ENCODE results near the gene FRAT2.

The FRAT2 gene

DNA sequence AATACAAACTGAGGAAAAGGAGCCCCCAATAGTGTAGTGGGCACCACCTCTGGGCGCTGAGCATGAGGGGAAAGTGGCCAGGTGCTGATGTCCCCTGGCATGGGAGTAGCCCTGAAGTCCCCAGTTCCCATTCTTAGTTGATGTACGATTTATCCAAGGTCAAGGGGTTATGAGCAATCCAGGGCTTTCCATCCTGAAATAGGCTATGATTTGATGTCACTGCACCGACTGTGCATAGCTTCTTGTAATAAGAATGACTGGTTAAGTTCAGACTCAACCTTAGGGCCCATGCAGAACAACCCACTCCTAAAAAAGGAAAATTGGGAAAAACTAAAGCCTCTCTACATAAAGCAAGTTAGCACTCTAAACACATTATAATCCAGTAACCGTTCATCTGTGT is 11.0 kb downstream of the FRAT2 start:
- DNase-seq = no peak

DNA sequence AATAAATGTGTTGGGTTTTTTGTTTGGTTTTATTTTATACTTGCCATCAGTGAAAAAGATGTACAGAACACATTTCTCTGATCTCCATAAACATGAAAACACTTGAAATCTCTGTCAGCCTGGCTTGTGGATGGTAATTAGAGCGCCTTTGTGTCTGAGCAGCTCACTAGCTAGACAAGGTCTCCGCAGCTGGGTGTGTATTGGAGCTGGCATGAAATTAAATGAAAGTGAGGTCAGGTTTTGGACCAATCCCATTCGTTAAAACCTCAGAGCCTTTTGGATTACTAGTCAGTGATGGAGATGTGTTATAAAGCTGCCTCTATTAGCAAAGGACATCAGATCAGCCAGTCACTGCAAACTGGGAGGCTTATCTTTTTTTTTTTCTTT is 12.7 kb downstream of the FRAT2 start:
- DNase-seq = peak; percentile 33

DNA sequence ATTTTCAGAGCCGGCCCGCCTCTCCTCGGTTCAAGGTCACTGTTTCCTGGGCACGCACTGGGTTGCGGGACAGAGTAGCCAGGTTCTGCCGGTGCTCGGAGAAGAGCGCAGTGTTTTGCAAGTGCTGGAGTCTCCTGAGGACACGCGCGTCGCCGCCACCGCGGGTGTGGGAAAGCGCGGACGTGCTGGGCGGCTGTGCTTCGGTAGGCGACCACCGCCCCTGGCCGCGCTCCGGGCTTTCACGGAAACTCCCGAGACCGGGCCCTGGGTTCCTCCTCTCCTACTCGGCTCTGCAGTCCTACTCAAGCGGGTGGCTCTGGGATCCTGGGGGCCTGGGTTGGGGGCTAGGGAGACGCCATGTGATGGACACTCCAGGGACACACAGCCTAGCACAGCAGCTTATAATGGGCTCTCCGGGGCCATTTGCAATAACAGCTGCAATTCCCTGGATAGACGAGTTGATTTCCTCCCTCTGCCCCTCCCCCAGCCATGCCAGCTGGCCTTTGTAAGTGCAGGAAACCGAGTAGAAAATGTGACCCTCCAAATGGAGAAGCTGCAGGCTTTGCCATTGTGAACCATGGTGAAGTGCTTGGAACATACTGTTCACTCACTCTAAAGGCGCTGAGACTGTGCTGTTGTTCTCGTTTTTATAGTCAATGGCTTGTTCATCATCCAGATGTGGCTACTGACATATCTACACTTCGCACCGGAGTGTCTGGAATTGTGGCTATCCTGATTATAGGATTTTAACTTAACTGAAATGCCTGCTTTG is 13.3 kb downstream of the FRAT2 start:
- peak; percentile 75 for DNase-seq

DNA sequence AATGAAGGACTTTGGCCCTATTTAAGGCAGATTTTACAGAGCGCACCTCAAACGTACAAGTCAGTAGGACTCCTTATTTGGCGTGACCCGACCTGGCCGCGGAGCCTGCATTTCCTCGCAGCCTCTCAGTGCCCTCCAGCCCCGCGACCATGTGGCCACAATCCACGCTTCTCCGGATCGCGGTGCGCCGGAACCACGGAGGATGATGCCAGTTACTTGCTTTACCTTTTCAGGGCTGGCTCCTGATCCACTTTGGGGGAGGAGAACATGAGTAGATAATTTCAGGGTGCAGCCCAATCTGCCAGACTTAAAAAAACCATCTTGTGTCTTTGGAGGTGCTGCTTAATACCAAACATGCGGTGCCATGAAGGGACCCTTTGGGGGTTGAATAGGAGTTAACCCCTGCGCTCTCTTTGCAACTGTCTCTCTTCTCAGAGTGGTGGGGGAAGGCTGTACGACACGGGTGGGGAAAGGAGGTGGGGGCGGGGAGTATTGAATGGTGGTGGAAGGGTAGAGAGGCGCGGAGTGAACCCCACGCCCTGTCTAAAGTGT is 14.0 kb downstream of the FRAT2 start:
- peak; percentile 34 for DNase-seq

DNA sequence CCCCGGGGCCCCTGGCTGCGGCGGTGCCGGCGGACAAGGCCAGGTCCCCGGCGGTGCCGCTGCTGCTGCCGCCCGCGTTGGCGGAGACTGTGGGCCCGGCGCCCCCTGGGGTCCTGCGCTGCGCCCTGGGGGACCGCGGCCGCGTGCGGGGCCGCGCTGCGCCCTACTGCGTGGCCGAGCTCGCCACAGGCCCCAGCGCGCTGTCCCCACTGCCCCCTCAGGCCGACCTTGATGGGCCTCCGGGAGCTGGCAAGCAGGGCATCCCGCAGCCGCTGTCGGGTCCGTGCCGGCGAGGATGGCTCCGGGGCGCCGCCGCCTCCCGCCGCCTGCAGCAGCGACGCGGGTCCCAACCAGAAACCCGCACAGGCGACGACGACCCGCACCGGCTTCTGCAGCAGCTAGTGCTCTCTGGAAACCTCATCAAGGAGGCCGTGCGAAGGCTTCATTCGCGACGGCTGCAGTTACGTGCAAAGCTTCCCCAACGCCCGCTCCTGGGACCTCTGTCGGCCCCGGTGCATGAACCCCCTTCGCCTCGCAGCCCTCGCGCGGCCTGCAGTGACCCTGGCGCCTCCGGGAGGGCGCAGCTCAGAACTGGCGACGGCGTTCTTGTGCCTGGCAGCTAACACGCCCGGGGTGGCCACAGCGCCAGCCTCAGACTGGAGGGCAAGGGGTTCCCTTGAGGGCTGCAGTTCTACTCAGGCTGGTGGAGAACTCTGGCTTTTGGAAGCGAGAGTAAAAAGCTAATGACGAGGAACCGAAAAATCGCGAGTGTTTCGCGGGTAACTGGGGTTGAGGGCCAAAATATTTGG is 14.7 kb downstream of the FRAT2 start:
- peak; percentile 64 for DNase-seq

DNA sequence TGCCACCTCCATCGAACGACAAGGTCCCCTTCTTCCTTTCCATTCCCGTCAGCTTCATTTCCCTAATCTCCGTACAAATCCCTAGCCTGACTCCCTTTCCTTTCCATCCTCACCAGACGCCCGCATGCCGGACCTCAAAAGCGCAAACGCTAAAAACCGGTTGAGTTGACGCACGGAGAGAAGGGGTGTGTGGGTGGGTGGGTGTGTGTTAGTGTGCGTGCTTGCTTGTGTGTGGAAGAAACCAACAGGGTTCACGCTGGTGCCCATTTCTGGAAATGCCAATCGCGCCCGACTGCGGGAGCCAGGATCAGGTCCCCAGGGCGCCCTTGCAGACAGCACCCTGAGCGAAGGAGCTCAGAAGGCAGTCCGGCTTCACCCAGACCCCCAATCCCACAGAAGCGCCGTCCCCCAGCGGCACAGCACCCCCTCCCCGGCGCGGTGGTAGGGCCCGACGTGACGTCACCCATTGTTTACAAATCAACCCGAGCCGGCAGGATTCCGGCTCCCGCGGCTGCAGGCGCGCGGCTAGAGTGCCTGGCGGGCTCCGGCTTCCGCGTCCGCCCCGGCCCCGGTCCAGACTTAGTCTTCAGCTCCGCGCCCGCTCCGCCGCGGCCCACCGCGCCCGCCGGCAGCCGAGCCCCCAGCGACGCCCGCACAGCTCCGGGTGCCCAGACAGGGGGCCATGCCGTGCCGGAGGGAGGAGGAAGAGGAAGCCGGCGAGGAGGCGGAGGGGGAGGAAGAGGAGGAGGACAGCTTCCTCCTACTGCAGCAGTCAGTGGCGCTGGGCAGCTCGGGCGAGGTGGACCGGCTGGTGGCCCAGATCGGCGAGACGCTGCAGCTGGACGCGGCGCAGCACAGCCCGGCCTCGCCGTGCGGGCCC is 15.5 kb downstream of the FRAT2 start, which contains the start of gene FRAT1:
TSS of gene FRAT1 (plus strand) at position 500 of the 880 bp plus-strand sequence. CDS start at position 683, 183 bp downstream.
- DNase-seq = peak; percentile 89

DNA sequence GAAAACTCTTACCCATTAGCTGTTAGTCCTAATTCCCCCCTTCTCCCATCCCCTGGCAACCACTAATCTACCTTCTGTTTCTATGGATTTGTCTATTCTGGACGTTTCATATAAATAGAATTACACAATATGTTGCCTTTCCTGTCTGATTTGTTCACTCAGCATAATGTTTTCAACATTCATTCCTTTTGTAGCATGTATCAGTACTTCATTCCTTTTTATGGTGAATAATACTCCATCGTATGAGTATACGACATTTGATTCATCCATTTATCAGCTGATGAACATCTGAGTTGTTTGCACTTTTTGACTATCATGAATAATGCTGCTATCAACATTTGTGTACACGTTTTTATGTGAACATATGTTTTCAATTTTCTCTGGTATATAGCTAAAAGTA is 19.9 kb downstream of the FRAT2 start:
- DNase-seq = no peak

DNA sequence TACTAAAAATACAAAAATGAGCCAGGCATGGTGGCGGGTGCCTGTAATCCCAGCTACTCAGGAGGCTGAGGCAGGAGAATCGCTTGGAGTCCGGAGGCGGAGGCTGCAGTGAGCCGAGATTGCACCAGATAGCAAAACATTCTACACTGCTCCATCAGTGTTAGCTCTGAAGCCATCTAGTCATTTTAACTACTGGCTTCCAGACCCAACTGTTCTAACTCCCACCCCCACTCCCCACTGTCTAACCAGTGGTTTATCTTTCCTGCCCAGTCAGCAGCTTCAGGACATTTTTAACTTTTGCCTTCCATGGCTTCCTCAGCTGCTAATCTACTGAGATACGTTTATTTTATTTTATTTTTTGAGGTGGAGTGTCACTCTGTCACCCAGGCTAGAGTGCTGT is 21.6 kb downstream of the FRAT2 start:
- no peak for DNase-seq

DNA sequence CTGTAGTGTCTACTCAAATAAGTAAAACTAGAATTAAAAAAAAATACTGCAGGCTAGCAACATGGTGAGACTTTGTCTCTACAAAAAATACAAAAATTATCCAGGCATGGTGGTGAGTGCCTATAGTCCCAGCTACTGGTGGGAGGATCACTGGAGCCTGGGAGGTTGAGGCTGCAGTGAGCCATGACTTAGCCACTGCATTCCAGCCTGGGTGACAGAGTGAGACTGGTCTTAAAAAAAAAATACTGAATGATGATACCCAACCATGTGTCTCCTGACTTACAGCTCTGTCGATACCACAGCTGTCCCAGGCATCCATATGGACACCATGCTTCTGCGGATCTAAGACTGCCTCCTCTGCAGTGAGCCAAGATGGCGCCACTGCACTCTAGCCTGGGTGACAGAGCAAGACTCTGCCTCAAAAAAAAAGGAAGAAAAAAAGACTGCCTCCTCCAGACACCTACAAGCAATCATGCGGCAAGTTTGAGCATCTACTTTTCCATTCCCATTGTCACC is 23.4 kb downstream of the FRAT2 start:
- DNase-seq = no peak

DNA sequence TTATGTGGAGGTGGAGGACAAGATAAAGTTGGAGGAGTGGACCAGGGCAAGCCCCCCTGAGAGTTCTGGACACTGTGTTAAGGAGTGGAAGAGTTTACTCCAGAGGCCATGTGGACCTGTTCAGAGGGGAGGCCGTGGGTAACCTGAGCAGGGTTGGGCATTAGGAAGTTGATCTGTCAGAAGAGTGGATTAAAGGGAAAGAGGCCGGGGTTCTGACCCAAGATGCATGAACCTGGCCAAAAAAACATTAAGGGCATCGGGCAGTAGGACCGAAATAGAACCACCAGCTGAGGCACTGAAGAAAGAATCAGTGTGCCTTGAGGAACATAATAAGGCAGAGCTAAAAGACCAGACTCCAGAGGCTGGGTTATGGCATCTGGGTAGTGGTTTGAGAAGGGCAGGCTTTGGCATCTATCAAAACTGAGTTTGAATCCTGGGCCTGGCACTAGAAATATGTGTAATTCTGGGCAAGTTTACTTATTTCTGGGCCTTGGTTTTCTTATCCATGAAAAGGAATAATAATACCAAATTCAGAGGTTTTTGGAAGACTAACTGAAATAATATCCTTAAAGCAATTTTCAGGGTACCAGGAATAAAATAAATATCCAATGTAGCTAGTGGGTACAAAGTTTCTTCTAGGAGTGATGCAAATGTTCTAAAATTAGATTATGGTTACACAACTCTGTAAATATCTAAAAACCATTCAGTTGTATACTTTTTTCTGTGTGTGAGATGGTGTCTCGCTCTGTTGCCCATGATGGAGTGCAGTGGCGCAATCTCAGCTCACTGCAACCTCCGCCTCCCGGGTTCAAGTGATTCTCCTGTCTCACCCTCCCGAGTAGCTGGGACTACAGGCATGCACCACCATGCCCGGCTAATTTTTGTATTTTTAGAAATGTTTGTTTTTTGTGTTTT is 26.4 kb downstream of the FRAT2 start:
- DNase-seq = no peak

DNA sequence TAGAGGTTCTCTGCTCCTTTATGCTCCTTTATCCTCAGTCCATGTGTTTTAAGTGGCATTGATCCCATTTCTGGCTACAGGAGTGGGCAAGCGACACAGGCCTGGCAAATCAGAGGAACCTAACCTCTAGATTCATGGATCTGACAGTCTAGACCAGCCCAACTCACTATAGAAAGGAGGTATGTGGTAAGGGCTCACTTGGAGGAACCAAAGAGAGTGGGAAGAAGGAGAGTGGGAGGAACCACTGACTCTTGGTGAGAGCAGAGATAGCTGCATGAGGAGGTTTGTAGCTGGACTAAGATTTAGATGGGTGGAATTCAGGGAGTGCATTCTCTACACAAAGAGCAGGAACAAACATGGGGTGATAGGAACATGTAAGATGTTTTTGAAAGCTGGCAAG is 27.1 kb downstream of the FRAT2 start:
- no peak for DNase-seq

DNA sequence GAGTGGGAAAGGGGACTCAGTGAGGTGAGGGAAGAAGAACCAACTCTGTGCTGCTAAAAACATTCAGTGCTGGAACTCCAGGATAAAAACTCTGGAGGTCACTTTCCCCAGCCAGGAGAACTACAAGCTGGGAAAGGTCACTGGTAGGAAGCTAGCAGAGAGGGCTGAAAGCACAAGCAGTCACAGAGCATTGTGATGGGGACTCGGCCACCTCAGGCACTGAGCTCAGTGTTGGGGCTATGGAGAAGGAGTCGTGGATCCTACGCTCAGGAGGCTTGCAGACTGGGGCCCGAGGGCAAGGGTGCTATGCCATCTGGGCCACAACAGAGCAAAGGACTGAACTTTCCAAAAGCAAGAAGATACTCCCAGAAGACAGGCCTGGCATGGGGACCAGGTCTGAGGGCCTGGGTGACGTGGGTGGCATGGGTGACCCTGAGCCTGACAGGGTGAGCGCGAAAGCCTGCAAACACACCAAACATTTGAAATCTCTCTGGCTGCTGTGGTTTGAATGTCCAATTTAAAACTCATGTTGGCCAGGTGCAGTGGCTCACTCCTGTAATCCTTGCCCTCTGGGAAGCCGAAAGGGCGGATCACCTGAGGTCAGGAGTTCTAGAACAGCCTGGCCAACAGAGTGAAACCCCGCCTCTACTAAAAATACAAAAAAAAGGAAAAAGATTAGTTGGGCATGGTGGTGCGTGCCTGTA is 32.3 kb downstream of the FRAT2 start:
- DNase-seq = no peak

DNA sequence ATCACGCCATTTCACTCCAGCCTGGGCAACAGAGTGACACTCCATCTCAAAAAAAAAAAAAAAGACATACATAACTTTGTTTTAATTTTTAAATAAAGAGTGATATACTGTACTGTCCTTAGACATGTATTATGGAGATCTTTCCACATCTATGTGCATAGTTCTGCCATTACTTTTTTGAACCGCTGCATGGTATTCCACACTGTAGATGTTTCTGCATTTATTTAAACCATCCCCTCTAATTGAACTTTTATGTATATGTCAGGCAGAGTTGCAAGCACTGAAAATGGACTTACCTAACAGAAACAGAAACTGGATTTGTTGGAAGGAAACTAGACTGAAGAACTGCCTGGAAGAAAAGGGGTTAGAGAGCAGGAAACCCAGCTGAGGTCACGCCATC is 33.5 kb downstream of the FRAT2 start:
- DNase-seq = no peak

DNA sequence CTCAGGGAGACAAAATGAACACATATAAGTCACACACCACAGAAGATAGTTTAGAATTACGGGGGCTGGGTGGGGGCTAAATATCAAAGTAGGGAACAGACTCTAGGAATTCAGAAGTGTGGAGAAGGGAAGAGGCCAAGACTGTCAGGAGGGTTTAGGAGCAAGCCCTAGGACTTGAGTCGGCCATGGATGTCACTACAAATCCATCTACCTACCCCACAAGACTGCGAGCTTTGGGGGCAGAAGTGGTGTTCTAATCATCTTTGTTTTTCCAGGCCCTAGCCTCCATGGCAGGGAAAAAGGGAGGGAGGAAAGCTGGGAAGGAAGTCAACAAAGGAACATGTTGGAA is 36.3 kb downstream of the FRAT2 start:
- DNase-seq = no peak

DNA sequence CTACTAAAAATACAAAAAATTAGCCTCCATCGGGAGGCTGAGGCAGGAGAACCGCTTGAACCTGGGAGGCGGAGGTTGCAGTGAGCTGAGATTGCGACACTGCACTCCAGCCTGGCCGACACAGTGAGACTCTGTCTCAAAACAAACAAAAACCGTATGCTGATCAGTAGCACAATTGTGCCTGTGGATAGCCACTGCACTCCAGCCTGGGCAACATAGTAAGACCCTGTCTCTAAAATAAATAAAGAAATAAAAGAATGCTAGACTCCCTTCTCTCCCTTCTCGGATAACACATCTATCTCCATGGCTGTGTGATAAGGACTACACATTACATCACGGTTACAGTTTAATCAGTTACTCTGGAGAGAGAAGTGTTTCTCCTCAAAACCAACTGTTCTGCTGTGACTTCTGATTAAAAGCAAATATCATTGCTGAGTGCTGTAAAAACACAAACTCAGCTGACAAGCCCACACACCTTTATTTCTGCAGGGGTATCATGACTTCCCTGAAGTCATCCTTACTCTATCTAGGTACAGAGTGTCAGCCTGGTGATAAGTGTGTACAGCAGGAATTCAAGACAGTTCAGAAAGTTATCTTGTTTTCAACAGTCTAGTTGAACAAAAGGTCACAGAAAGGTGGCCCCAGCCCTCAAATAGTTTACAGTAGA is 36.8 kb downstream of the FRAT2 start:
- DNase-seq = no peak

DNA sequence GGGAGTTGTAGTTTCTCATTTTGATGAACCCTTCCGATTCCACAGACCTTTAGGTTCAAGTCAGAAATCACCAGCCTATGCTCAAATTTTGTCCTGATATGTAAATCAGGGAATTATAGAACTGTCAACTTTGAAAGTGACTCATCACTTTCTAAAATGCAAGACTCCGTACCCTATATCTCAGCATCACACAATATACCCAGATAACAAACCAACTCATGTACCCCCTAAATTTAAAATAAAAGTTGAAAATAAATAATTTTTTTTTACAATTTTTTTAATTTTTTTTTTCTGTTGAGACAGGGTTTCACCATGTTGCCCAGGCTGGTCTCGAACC is 41.7 kb downstream of the FRAT2 start:
- DNase-seq = no peak

DNA sequence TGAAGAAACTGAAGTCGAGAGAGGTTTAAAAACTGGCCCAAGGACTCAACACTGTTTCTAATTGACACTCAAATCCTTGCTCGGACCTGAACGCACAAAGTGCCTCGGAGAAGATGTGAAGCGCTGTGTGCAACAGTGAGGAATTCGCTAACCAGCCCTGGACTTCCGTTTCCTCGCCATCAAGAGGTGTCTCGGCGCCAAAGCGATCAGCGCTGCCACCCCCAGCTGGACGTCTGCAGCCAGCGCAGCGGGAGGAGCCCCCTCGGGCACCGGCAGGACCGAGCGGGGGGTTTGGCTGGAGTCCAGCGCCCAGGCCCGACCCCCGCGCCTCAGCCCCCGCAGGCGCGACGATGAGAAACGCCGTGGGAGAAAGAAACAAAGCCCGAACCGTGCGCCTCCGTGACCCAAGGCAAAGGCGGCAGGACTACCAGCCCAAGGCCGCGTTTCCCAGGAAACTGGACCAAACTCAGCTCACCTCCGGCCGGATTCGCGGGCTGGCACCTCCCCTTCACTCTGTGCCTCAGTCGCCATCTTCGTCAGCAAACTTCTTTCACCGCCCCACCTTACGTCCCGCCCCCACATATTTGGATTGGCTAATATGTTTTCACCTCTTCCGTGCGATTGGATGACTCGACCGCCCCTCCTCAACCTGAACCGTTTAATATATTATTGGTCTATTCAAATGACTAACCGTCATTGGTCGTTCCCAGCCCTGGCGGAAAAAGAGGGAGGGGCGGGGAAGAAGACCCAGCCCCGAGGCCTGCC is 42.2 kb downstream of the FRAT2 start, which contains the start of gene ARHGAP19:
TSS of gene ARHGAP19 (minus strand) at position 541 of the 765 bp plus-strand sequence. CDS start at position 531, 10 bp downstream.
- DNase-seq = peak; percentile 98

DNA sequence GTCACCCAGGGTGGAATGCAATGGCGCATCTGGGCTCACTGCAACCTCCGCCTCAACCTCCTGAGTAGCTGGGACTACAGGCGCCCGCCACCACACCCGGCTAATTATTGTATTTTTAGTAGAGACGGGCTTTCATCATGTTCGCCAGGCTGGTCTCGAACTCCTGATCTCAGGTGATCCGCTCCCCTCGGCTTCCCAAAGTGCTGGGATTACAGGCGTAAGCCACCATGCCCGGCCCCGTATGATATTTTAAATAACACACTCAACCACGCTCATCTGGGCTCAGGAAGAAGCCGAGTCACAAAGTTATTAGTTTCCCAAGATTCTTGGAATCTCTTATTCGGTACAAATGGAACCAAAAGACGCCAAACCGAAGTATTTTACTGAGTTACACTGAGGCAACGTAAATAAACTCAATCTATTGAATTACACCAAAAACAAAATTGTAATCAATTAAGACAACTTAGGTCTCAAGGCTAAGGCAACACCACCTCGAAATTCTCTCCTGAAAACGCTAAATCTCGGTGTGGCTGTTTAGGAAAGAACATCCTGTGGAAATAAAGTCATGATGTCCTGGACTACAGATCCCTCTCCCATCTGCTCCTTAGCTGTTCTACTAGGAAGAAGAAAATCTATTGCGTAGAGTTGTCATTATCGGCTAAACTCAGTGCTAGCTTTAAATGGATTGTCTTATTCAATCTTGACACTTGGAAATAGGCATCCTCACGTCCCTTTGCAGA is 43.0 kb downstream of the FRAT2 start:
- peak; percentile 66 for DNase-seq
